GM21390 (cell line): ENCODE data around the gene RILP.

ENCODE experiments used
- ATAC-seq: cut with Tn5 transposase; IDR thresholded peaks from one replicate; pipeline ENCODE4 v1.9.1; 2021; ENCODE audit not compliant: unreplicated experiment

Gene RILP

DNA sequence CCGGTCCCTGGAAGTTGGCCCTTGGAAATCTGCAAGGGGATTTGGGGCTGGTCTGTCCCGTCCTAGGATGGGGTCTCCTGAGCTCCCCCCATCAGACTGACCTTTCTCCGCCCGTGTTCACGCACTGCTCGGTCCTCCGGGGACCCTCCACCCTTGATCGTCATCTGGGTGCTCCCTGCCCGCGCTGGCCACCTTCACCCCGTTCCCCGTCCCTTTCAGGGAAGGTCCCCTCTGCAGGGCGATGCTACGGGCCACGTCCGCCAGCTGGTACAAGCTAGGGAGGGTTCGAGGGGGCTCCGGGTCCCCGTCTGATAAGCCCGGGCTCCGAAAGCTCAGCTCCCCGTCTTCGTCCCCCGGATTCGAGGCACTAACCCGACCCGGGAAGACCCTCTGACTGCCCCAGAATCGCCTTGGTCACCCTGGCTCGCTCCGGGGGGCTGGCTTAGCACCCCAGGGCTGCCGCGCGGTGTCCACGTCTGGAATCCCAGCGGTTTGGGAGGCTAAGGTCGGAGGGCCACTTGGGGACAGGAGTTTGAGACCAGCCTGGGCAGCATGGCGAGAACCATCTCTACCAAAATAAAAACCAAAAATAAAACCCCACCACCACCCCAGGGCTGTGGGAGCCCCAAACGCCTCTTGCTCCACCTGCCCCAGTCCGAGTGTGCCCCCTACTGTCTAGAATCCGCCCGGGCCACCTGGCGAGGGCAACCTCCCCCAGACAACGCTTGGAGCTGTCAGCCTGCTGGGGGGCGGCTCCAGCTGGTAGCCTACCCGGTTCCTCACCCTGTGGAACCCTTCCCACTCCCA, 20.0 kb downstream of the RILP start:
- no peak for ATAC-seq

DNA sequence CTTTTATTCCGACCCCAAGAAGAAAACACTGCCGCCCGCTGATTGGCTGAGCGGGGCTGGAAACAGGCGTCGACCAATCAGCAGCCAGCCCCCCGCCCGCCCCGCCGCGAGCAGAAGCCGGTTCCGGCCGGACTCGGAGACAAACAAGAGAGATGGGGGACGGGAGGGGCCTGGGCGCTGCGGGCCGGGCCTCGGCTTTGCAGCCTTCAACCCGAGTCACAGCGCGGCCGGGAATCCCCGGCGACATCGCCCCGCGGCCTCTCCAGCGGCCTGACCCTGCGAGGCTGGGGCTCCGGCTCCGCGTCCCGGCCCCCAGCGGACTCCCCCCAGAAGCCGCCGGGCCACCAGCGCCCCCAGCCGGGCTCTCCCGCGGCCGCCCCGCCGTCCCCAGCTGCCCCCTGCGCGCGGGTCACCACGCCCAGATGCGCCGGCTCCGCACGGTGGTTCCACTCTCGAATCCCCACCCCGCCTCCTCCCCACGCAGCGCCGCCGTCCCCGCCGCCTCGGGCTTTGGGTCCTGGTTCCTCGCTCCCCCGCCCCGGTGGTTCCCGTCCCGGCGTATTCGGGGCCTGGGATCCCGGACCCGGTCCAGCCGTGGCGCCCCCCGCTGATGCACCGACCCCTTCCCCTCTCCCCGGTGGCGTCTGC, 20.7 kb downstream of the RILP start:
- peak; percentile 45 for ATAC-seq

DNA sequence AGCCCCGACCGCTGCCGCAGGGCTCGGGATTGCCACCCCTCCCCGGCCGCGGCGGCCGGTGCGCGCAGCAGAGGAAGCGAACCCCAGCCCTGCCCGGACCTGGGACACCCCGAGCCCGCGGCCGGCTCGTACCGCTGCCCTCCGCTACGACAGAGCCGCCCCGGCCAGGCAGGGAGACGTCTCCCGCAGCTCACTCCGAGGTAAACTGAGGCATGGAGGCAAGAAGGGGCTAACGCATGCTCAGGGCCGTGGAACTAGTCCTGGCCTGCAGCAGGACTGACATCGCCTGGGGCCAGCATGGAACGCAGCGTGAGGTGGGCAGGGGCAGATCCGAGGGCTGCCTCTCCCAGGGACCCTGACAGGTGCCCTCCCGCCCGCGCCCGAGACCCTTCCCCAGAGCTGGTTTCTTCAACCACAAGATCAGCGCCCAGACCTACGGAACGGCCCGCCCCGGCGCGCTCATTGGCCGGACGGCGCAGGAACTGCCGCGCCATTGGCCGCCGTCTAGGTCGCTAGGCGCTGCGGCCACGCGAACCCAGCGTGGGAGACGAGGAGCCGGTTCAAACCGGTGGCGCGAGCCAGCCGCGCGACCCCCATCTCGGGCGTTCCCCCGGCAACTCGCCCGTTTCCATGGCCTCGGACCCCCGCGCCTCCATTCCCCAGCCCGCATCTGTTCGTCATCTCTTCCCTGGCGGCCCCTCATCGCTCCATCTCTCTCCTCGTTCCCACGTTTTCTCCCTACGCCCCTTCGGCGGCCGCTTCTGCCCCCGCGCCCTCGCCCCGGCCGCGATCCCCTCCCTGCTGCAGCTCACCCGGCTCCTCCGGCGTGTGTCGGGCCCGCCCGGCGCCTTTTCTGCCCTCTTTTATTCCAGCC, 21.4 kb downstream of the RILP start, which contains the start of gene SLC43A2:
TSS of gene SLC43A2 (minus strand) at position 853 of the 874 bp plus-strand sequence. CDS start 960 bp downstream, outside the sequence.
- ATAC-seq: peak; percentile 43

DNA sequence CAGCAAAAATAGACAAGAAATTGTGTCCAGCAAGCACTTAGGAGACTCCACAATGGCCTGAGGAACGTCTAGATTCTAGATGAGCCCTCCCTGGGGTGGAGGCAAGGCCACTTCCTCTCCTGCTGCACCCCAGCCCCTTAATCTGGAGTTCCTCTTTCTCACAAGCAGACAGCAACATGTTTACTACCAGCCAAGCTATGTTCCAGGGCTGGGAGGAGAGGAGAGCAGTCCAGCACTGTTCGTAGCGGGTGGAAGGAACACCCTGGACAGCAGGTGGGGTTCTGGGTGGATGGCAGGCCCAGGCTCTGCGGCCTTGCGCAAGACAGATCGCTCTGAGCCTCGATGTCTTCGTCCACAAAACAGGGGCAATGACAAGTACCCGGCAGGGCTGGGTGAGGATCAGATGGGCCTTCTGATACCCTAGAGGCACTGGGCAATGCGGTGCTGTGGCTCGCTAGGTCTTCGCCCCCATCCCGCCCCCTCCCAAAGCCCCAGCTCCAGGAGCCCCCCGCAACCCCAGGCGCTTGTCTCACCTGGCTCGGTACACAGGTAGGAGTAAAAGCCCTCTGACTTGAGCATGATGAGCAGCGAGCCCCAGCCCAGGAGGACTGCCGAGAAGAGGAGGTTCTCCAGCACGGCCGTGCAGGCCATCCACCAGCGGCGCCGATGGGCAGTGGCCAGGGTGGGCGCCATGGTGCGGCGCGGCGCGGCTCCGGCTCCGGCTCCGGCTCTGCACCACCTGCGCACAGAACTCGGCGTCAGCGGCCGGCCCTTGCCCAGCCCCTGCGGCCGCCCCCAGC, 22.3 kb downstream of the RILP start:
- ATAC-seq: no peak

DNA sequence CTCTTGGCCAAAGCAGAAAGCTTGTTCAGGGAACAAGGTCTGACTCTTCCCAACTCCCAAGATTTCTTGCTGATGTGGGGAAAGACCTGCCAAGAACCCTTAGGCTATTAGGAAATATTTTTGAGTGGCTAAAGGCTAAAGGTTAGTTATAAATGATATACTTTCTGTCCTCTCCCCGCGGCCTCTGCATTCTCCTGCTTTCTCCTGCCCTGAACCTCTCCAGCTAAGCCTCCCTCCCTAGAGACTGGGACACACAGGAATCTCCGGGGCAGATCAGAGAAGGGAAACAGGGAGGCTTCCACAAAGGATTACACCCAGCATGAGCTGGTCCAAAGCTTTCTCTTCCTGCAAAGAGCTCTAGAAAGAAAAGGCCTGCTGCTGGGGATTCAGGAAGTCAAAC, 23.3 kb downstream of the RILP start:
- ATAC-seq: no peak

DNA sequence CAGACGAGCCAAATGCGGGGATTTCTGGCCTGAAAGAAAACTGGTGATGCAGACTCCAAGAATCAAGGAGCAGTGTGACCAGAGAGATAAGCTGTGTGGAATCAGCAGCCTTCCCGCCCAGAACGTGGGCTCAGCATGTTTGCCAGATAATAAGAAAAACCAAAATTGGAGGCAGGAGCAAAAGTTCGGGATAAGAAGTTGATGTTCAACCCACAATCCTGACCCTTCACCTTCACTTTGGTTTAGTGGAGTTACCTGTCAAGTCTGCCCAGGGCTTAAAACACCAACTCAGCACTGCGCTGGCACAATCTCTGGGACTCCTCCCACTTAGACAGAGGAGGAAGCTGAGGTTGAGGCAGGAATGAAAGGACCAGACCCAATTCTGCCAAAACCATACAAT, 24.1 kb downstream of the RILP start:
- no peak for ATAC-seq

DNA sequence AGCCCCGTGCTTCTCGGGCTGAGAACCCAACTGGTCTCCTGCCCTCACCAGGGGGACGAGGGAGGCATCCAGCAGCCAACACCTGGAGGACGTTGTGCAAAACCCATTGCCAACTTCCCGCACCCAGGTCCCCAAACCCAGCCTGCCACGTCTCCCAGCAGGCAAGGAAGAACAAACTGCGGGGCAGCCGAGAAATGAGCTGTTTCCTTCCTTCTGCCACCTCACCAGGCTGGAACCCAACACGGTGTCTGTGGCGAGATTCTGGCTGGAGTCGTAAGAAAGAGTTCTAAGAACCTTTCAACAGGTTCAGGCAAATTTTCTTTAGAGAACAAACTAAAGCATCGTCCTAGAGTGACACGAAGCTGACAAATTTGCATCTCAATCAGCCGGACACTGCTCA, 24.6 kb downstream of the RILP start:
- ATAC-seq: no peak

DNA sequence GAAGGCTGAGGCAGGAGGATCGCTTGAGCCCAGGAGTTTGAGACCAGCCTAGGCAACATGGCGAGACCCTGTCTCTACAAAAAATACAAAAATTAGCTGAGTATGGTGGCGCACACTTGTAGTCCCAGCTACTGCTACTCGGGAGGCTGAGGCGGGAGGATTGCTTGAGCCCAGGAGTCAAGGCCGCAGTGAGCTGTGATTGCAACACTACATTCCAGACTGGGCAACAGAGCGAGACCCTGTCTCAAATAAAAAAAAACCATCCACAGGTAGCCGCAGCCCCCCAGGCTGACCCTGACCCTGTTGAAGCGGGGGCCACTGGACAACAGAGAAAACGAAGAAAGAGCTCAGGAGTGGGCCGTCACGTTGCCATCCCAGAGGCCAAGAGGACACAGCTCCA, 25.0 kb downstream of the RILP start:
- ATAC-seq: no peak

DNA sequence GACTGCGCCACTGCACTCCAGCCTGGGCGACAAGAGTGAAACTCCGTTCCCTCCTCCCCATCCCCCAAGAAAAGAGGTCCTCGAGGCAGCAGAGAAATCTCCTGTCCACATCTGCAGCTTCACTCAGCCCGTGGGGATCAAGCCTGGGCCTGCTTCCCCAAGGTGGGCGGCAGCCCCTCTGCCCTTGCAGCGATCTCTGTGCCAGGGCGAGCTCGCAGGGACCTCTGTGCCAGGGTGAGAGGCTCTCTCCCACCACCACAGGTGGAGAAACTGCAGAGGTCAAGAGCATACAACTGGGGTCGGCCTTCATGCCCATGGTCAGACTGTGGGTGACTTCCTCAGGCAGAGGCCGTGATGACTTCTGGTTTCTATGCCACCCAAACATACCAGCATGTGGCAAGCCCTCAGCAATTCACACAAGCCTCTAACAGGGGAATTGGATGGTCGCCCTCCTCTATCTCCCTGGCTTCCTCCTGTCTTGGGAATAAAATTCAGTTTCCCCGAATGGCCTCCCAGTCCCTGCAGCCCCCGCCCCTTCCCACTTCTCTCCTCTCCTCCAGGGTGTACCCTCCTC, 26.5 kb downstream of the RILP start:
- no peak for ATAC-seq

DNA sequence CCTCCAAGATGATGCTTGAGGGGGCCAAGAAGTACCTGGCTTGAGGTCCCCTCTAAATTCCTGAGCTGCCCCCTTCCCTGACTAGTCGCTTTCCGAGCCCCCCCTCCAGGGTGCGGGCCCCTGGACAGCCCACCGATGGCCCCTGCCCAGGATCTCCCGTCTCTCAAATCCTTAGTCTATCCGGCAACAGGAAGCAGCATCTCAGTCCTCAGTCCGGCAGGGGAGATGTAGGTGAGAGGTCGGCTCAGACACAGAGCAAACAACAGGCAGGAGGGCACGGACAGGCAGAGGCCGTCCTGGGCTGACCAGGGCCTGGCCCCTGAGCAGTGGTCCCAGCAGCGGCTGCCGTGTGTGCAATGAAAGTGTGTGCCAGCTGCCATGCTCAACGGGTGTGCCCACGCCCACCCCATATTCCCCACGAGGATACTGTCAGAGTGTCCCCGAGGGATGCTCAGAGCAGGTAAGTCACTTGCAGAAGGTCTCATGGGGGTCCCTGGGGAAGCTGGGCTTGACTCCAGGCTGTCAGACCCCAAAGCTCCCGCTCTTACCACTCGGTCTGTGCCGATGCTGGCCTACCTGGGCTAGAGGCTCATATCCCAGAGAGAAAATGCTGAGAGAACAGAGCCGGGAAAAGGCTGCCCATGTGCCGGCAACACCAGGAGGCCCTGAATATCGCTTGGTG, 28.3 kb downstream of the RILP start:
- ATAC-seq: no peak

DNA sequence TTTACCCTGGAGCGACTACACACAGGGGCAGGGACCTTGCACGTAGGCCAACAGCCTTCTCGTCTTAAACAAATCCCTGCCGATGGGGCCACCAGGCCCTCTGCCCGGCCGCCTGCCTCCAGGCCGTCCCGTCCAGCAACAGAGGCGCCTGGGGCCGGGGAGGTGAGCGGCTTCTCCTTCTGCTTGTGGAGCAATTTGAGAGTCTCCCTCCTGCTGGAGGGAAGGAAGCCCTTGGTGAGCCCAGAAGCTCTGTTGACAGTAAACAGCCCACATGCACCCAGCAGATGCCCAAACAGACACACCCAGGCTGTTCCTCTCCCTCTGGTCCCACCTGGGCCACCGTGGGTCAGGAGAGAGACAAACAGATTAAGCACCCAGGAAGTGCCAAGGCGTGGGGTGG, 29.2 kb downstream of the RILP start:
- ATAC-seq: no peak

DNA sequence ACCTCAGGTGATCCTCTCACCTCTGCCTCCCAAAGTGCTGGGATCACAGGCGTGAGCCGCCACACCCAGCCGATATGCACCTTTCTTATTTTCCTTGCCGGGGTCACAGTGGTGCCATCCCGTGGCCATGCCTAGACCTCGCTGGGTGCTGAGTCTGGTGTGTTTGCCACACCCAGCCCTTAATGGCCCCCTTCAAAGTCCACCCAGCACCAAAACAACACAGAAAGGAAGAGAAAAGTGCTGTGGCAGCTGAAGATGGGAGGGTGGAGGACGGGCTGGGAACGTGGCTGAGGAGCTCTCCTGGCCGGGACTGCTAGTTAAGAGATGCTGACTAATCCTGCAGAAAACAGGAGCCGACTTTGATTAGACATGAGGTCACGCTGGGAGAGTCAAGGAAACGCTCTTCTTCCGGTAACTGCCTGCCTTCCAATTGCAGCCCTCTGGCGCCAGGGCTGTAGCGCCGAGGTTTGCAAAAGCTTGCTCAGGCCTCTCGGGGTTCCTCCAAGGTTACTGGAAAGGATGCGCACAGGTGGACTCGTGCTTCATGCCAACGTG, 32.0 kb downstream of the RILP start:
- no peak for ATAC-seq

DNA sequence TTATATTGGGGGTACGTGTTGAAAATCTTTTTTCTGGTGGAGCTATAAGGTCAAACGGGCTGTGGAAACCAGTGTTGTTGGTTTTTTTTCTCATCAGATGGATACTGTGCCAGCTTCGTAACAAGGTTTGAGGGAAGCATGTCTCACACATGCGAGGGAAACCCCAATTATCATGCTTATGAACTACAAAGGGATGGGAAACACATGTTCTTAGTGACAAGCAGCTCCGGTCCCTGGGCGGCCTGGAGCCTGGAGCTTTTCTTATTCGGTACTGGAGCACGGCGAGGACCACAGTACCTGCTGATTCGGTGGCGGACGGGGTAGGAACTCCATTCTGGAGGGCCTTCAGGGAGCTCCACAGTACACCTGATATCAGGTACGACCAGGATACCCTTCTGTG, 33.6 kb downstream of the RILP start:
- ATAC-seq: no peak

DNA sequence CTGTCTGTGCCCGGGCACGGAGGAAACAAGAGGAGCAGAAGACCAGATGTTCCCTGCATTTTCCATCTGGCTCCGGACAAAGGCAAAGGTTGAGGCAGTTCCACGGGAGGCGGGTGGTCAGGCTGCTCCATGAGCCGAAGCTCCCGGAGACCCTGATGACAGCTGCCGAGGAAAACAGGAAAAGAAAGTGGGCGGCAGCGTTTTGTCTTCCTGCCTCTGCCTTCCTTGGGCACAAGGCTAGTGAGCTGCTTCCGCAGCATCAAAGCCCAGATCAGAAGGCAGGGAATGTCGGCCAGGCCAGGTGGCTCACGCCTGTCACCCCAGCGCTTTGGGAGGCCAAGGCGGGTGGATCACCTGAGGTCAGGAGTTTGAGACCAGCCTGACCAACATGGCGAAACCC, 37.3 kb downstream of the RILP start:
- ATAC-seq: no peak

DNA sequence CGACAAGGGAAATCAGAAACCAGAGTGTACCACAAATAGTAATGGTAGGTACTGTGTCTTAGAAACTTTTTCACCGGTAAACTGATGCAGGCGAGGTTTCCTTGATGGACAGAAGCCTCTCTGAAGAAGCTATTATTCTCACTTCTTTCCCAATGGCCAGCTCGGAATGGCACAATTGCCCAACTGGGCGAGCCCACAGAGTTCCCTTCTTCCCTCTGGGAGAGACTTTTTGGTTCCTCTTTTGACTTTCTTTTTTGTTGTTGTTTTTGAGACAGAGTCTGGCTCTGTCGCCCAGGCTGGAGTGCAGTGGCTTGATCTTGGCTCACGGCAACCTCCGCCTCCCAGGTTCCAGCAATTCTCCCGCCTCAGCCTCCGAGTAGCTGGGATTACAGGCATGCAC, 38.0 kb downstream of the RILP start:
- no peak for ATAC-seq

DNA sequence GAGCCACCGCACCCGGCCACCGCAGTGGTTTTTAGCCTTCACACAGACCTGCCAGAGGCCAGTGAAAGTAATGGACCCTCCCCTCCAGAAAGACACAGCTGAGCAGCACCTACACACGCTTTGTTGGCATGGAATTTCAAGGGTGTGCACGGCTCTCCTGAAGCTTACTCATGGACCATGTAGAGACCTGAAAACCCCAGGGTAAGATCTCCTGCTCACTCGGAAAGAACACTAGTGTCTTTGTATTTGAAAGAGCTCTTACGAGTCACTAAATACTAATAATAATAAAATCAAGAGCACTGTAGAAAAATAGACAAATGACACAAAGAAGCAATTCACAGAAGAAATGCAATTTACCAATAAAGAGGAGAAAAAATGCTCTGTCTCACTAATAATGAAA, 41.0 kb downstream of the RILP start:
- no peak for ATAC-seq

DNA sequence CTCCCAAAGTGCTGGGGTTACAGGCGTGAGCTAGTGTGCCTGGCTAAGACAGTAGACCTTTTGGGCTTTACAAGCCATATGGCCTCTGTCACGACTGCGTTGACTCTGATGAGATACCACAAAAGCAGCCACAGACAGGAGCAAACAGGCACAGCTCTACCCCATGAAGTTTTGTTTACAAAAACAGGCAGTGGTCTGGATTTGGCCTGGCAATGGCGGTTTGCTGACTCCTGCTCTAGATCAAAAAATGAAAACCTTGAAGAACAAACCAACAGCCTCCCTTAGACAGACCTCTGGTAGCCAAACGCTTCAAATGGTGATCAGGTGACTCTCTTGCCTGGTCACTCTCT, 41.7 kb downstream of the RILP start:
- no peak for ATAC-seq

DNA sequence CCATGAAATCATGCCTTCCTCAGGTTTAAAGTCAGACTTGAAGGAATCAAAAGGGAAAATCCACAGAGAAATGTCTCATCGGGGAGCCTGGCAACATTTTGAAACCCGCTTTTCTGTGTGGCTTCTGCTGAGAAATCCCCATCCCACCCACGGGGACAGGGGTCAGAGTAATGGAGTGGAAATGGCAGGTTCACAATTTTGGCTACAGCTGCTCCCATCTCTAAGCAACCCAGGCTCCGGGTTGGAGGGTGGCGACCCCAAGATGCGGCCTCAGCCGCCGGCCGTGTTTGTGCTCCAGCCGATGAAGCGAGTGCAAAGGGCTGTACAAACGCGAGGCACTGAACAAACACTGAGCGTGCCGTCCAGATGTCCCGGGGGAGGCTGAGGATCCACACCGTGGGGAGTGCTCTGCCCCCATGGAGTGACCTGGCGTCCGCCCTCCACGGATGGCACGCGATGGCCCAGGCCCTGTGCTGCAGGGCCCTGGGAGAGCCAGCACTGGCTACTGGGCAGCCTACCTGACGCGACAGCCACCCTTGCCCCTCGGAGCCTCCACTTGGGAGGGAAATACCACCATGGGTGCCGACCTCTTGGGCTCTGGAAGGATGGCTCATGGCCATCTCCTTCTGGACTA, 43.2 kb downstream of the RILP start:
- ATAC-seq: no peak

DNA sequence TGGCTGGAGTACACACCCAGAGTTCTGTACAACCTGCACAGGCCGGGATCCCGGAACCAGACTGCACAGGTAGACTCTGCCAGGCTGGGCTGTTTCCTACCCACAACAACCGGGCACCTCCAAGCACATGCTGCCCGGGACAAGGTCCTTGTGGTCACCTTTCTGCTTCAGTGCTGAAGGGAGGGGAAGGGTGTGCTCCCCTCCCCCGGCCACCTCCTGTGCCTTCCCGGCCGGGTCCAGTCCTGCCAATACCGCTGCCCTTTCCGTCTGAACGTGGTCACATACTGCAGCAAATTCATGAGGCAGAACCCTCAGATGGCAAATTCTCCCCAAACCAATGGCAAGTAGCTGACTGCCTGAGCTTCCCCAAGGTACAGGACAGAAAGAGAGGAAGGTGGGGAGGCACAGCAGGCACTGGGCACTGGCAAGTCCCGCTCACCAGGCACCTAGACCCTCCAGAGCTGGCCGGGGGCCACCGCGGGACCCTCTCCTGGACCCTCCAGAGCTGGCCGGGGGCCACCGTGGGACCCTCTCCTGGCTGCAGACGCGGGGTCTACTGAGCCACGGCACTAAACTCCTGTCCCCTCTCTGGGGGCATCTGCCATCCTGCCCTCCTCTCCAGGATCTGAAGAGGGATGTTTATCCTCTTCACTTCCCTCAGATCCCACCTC, 43.9 kb downstream of the RILP start:
- no peak for ATAC-seq
